VCaP (cell line): ENCODE results near the gene MRPS30.

ENCODE experiments used
- H3K27ac ChIP-seq: fragments of 450-650 bp; 2 replicates; pipeline ENCODE4 v1.5.1; 2017
- TF ChIP-seq, protein P1 (sequence below): fragments of 450-650 bp; conservative IDR thresholded peaks from 2 replicates; pipeline ENCODE4 v1.5.1; 2017; ENCODE audit warnings: mild to moderate bottlenecking, moderate library complexity

Gene MRPS30

DNA sequence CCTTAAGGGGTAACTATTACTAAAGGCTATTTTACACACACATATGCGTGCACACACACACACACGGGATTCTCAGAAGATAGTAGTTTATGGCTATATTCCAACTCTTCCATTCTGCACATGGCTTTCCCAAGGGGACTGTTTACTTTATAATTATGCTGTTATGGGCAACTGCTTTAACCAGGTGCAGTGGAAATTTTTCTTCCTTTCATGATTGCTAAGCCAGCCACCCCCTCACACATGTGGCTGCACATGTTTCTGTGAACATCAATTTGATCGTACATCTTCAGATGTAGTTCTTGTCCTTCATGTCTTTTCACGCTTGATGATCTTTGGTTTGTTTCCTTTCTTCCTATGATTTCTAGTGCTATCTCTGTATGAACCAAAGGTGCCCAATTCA is 37.0 kb downstream of the MRPS30 start:
- H3K27ac ChIP-seq = no peak overlapping the region
- TF ChIP-seq, protein P1, sequence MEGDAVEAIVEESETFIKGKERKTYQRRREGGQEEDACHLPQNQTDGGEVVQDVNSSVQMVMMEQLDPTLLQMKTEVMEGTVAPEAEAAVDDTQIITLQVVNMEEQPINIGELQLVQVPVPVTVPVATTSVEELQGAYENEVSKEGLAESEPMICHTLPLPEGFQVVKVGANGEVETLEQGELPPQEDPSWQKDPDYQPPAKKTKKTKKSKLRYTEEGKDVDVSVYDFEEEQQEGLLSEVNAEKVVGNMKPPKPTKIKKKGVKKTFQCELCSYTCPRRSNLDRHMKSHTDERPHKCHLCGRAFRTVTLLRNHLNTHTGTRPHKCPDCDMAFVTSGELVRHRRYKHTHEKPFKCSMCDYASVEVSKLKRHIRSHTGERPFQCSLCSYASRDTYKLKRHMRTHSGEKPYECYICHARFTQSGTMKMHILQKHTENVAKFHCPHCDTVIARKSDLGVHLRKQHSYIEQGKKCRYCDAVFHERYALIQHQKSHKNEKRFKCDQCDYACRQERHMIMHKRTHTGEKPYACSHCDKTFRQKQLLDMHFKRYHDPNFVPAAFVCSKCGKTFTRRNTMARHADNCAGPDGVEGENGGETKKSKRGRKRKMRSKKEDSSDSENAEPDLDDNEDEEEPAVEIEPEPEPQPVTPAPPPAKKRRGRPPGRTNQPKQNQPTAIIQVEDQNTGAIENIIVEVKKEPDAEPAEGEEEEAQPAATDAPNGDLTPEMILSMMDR = no peak

DNA sequence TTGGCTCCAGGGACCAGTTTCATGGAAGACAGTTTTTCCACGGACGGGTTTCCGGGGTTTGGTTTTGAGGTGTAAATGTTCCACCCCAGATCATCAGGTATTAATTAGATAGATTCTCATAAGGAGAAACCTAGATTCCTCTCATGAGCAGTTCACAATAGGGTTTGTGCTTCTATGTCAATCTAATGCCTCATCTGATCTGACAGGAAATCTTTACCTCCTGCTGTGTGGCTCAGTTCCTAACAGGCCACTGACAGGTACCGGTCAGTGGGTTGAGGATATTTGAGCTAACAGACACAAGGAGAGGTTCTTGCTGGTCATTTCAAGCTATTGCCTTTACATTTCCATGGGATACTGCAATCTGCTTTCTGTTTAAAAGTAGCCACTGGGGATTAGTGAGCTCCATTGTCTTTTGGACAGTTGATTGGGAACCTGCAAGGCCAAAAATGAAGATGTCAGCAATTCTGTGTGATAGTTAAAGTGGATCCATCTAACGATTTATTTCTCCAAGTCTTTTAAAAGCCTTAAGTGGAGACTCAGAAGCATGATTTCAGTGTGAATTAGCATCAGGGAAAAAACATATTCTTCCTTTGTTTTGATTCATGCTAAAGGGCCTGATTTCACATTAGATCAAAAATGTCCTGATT is 38.6 kb downstream of the MRPS30 start:
- TF ChIP-seq, protein P1 = no peak
- H3K27ac ChIP-seq = no peak overlapping the region

DNA sequence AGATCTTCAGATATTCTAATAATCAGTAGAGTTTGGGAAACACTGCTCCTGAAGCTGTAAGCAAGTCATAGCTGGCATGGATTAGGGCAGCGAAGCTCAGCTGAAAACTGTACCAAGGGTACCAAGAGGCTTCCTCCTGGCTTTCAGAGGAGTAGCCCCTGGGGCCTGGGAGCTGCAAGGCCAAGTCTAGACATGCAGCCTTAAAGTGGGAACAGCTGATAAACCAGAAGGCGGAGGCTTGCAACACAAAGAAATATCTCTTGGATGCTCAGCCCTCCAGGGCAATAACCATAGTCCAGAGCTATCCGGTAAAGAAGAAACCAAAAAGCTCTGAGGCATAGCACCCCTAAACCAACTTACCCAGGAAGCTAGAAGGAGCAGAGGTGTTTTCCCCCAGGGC is 51.5 kb downstream of the MRPS30 start:
- no peak overlapping the region for H3K27ac ChIP-seq
- TF ChIP-seq, protein P1 = no peak

DNA sequence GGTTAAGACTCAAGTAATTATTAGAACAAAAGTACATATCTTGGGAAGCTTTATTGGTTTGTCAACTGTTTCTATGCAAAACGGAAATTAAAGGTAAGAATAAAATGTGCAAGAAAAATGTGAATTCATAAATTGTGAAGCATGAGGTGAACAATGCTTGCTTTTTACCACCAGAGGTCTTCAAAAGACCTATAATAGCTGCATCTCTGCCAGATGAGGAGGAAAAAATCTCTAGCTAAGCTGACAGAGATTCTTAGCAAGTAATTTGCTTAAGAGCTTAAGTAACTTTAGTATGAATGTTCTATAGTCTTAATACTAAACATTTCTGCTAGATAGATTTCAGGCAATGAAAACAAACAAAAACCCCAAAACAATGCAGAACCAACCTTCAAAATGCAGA is 54.1 kb downstream of the MRPS30 start:
- H3K27ac ChIP-seq = no peak overlapping the region
- TF ChIP-seq, protein P1 = peak; percentile 64
